Vagina (tissue), 2 donors: ENCODE measurements around the gene FA2H. TPM values are rescaled to one million over a fixed set of nuclear protein-coding genes. Genes with fewer than 3 reads are reported as not detected.
A peak's percentile ranks its signal among the peaks of the same experiment; 100 is the strongest.

Source experiments
- DNase-seq, 2 donors: peaks; one replicate each; pipeline ENCODE4 v3.0.0-alpha.2; 2017; ENCODE audit errors: extremely low spot score in 2 of 2
- H3K27ac ChIP-seq: fragments of 200-600 bp; sonication (generic); one replicate; pipeline ENCODE4 v1.5.1; 2019
- H3K27me3 ChIP-seq: fragments of 200-600 bp; sonication (generic); one replicate; pipeline ENCODE4 v1.5.1; 2019
- H3K36me3 ChIP-seq, 2 donors: fragments of 200-600 bp; sonication (generic); one replicate each; pipeline ENCODE4 v1.5.1; 2017 to 2019
- H3K4me1 ChIP-seq: fragments of 200-600 bp; sonication (generic); one replicate; pipeline ENCODE4 v1.5.1; 2019
- H3K4me3 ChIP-seq, 2 donors: fragments of 200-600 bp; sonication (generic); 1 replicate in 1 of 2; 2 replicates in 1 of 2; pipeline ENCODE4 v1.5.1; 2016 to 2019
- H3K9me3 ChIP-seq: fragments of 200-600 bp; sonication (generic); one replicate; pipeline ENCODE4 v1.5.1; 2019
- POLR2A ChIP-seq, 2 donors: fragments of 450-650 bp; IDR thresholded peaks; one replicate each; pipeline ENCODE4 v1.6.1; 2017; ENCODE audit warnings: antibody characterized with exemption in 2 of 2, mild to moderate bottlenecking in 2 of 2, moderate library complexity in 2 of 2
- intact Hi-C: fragments of 100-400 bp; cut with DNase I; formaldehyde crosslinking; loops from one replicate; pipeline ENCODE4 v1.15.1; 2023
- total RNA-seq: library from RNA; depleted of rRNA; stranded (reverse); fragments of >200 nt; gene quantifications from one replicate; pipeline ENCODE4 v1.2.3, GENCODE V29; 2016

Gene FA2H
- total RNA-seq, 1 donor from 2014 or later, result not detected

DNA sequence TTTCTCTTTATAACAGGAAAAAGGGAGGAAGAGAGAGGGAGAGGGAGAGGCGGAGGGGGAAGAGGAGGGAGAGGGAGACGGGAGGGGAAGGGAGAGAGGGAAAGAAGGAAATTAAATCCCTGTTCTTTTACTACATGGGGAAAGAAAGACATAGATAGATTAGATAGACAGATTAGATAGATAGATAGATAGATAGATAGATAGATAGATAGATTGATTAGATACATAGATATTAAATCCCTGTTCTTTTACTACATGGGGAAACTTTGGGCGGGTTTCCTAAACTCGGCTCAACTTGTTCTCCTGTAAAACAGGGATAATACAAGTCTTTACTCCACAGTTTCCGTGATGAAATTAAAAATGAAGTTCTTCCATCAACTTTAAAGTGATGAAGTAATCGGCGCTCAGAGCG lies 108.6 kb downstream of the FA2H start:
- H3K27me3 ChIP-seq, result no peaks in the 10 kb centered on the region
- H3K27ac ChIP-seq, result peak overlapping the region; percentile 71
- H3K36me3 ChIP-seq, result peaks cover 0 to 17% of the 10 kb centered on the region in 2 donors
- peak overlapping the region; percentile 71 to 97 for H3K4me3 ChIP-seq
- no peak for DNase-seq
- no peaks in the 10 kb centered on the region for H3K9me3 ChIP-seq
- peaks cover 18% of the 10 kb centered on the region for H3K4me1 ChIP-seq
- intact Hi-C loops, result no loop called here
- no peak for TF ChIP-seq POLR2A (IDR thresholded peaks at IDR 0.05)

Other genes with a start within 250 kb of the FA2H start
- gene GLG1, start 167.7 kb downstream of the FA2H start, total RNA-seq, result 76.9 TPM
- 36.3 TPM for gene RFWD3, start 107.9 kb downstream of the FA2H start, total RNA-seq
- 40.0 TPM for gene MLKL, start 74.0 kb downstream of the FA2H start, total RNA-seq
- 95.3 TPM for gene WDR59, start 210.3 kb upstream of the FA2H start, total RNA-seq
- 20.1 TPM for gene ZNRF1, start 224.2 kb upstream of the FA2H start, total RNA-seq